Progenitor cell of endocrine pancreas (in vitro differentiated cells): Measurements from ENCODE around the gene SLC27A2. TPM values are rescaled to one million over a fixed set of nuclear protein-coding genes. Genes with fewer than 3 reads are reported as not detected.

Source experiments
- DNase-seq: peaks from one replicate; pipeline ENCODE4 v3.0.0; 2021; ENCODE audit warnings: low spot score; ENCODE audit not compliant: unreplicated experiment
- H3K27ac Mint-ChIP-seq: 2 replicates; pipeline ENCODE4 v1.8.0; 2021; ENCODE audit warnings: mild to moderate bottlenecking, moderate library complexity, mixed read lengths
- H3K27me3 Mint-ChIP-seq: 2 replicates; pipeline ENCODE4 v1.8.0; 2021; ENCODE audit warnings: mixed read lengths
- H3K36me3 Mint-ChIP-seq: 2 replicates; pipeline ENCODE4 v1.8.0; 2022; ENCODE audit warnings: mixed read lengths; ENCODE audit not compliant: insufficient read depth
- H3K4me1 Mint-ChIP-seq: 2 replicates; pipeline ENCODE4 v1.8.0; 2021; ENCODE audit warnings: low read depth, mixed read lengths
- H3K4me3 Mint-ChIP-seq: 2 replicates; pipeline ENCODE4 v1.8.0; 2021; ENCODE audit warnings: low read depth, mild to moderate bottlenecking, moderate library complexity, mixed read lengths
- H3K9me3 Mint-ChIP-seq: 2 replicates; pipeline ENCODE4 v1.8.0; 2021; ENCODE audit warnings: low read depth, mixed read lengths
- CTCF ChIP-seq: fragments of 200-600 bp; sonication (generic); IDR thresholded peaks from one replicate; pipeline ENCODE4 v1.5.0; 2021; ENCODE audit warnings: antibody characterized with exemption, mild to moderate bottlenecking; ENCODE audit not compliant: unreplicated experiment
- total RNA-seq: library from RNA; stranded (reverse); gene quantifications from 2 replicates; pipeline ENCODE4 v1.2.1, GENCODE V29; 2021

SLC27A2 gene
- total RNA-seq, 1 donor from 2014 or later: 10.6 TPM

GRCh38 chr15:50234764-50235163, 52.8 kb downstream of the SLC27A2 start:
- no peak for DNase-seq
- H3K27ac Mint-ChIP-seq: no peak overlapping the region
- H3K4me1 Mint-ChIP-seq: no peaks in the 10 kb centered on the region
- H3K27me3 Mint-ChIP-seq: no peaks in the 10 kb centered on the region
- H3K36me3 Mint-ChIP-seq: peaks cover 1% of the 10 kb centered on the region
- no peak overlapping the region for H3K4me3 Mint-ChIP-seq
- no peak for TF ChIP-seq CTCF
- H3K9me3 Mint-ChIP-seq: no peaks in the 10 kb centered on the region

GRCh38 chr15:50235794-50236193, 53.8 kb downstream of the SLC27A2 start:
- TF ChIP-seq CTCF: no peak
- no peaks in the 10 kb centered on the region for H3K9me3 Mint-ChIP-seq
- H3K27ac Mint-ChIP-seq: no peak overlapping the region
- H3K4me1 Mint-ChIP-seq: peaks cover under 1% of the 10 kb centered on the region
- no peak overlapping the region for H3K4me3 Mint-ChIP-seq
- no peaks in the 10 kb centered on the region for H3K36me3 Mint-ChIP-seq
- no peaks in the 10 kb centered on the region for H3K27me3 Mint-ChIP-seq
- DNase-seq: no peak

DNA sequence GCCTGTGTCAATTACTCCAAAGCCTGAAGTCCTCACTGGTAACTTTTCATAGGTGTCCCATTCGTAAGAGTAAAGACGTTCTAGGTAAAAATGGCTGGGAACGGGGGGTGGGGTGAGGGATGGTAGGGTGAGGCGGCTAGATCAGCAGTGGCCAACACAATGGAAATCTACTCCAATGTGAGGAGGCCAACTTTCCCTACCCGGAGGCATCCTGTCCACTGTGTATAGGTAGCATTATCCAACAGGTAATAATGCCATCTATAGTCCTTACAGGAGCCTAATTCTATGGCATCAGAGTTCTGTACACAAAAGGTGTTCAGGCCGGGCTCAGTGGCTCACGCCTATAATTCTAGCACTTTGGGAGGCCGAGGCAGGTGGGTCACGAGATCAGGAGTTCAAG, 54.4 kb downstream of the SLC27A2 start:
- Mint-ChIP-seq H3K27ac (no peak overlapping the region), H3K9me3 (no peaks in the 10 kb centered on the region), H3K36me3 (no peaks in the 10 kb centered on the region), H3K4me1 (peaks cover 5% of the 10 kb centered on the region), H3K27me3 (no peaks in the 10 kb centered on the region), H3K4me3 (no peak overlapping the region)
- TF ChIP-seq CTCF: no peak
- DNase-seq: no peak

GRCh38 chr15:50238255-50238654, 56.3 kb downstream of the SLC27A2 start:
- Mint-ChIP-seq H3K4me3 (no peak overlapping the region), H3K36me3 (no peaks in the 10 kb centered on the region), H3K27ac (no peak overlapping the region), H3K4me1 (peaks cover 6% of the 10 kb centered on the region), H3K9me3 (no peaks in the 10 kb centered on the region), H3K27me3 (no peaks in the 10 kb centered on the region)
- no peak for TF ChIP-seq CTCF
- no peak for DNase-seq

GRCh38 chr15:50241684-50242450, 59.9 kb downstream of the SLC27A2 start:
- Mint-ChIP-seq H3K4me3 (no peak overlapping the region), H3K27me3 (no peaks in the 10 kb centered on the region), H3K27ac (no peak overlapping the region), H3K9me3 (no peaks in the 10 kb centered on the region), H3K36me3 (no peaks in the 10 kb centered on the region), H3K4me1 (peaks cover 6% of the 10 kb centered on the region)
- DNase-seq: no peak
- no peak for TF ChIP-seq CTCF
